Activated naive CD4-positive, alpha-beta T cell treated with anti-CD3 and anti-CD28 coated beads, Interleukin-2, amount 50 U/mL, for 16 hours (primary cell): ENCODE results near the gene ECT2L.
"Not testable (repeated sequence)": the region's sequence is repeated elsewhere in the genome, so short reads cannot be mapped to it uniquely, and the experiment has no call there.

Experiments used
- DNase-seq: peaks from one replicate; pipeline ENCODE4 v3.0.0-alpha.2; 2020

The ECT2L gene

DNA sequence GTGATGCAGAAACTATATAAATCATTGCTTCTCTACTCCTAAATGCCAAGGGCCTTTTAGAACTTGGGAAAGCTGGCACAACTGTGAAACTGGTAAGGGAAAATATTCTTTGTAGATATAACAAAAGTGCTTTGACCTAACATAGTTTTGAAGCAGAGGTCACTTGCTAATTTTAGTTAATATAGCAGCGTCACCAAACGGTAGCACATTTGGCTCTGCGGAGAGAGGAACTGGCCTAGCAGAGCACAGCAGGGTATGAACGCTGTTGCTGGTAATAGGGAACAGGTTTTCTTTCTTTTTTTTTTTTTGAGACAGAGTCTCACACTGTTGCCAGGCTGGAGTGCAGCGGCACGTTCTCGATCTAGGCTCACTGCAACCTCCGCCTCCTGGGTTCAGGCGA lies 67.4 kb downstream of the ECT2L start:
- DNase-seq, result no peak

GRCh38 chr6:138864343-138864890 lies 68.5 kb downstream of the ECT2L start:
- no peak for DNase-seq

- DNase-seq, result no peak
These were observed 69.7 kb downstream of the ECT2L start for GRCh38 chr6:138865480-138866109.

- no peak for DNase-seq
These were observed 72.3 kb downstream of the ECT2L start for GRCh38 chr6:138868181-138868580.

DNA sequence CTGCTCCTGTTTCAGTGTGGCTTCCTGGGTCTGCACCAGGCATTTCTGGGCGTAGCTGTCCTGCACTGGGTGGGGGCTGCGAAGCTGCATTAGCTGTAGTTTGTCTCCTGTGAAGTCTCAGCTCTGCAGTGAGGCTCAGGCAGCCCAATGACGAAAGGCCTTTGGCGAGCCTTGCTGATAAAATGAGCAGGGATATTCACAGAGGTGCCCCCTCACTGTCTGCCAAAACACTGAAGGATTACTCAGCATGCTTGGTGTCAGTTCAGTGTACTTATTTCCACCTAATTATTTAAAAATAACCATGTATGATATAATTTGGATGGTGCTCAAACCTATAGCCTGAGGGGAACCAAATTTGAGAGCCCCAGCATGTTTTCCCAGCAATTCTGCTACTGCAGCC lies 73.5 kb downstream of the ECT2L start:
- DNase-seq, result no peak

DNA sequence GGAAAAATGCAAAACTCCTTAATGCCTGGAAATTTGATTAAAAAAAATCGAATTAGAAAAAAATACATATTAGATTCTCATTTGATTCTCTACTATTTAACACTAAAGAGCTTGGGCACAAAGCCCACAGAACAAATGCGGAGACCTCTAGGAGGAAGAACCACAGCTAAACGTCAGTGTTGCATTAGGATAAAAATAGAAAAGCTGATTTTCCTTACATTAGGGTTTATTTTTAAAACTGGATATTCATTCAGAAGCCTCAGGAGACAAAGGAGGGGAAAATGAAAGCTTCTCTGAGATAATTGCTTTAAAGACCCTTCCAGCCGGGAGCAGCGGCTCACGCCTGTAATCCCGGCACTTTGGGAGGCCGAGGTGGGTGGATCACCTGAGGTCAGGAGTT lies 77.3 kb downstream of the ECT2L start:
- DNase-seq, result no peak

DNA sequence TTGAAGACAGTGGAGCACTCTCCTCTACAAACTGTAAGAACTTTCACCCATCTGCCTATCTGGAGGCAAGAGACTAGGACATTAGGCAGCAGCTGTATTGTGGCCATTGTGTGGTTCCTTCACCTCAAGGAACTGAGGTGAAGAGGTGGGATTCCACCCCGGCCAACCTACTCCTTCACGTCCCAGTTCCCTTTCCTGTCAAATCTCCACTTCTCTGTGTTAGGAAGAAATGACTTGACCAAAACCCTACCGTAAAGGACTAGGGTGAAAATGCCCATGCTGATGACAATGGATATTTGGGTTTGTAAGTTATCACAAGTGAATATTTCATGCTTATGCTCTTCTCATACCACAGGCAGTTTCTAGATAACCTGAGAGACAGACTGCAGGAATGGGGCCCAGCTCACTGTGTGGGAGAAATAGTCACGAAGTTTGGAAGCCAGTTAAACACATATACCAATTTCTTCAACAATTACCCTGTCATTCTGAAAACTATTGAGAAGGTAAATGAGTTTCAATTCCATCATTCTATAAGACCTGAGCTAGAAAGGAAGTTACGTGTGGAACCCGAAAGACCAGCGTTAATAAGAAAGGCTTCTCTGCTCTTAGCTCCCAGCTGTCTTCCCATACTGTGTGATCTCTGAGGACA lies 86.6 kb downstream of the ECT2L start:
- DNase-seq, result no peak

DNA sequence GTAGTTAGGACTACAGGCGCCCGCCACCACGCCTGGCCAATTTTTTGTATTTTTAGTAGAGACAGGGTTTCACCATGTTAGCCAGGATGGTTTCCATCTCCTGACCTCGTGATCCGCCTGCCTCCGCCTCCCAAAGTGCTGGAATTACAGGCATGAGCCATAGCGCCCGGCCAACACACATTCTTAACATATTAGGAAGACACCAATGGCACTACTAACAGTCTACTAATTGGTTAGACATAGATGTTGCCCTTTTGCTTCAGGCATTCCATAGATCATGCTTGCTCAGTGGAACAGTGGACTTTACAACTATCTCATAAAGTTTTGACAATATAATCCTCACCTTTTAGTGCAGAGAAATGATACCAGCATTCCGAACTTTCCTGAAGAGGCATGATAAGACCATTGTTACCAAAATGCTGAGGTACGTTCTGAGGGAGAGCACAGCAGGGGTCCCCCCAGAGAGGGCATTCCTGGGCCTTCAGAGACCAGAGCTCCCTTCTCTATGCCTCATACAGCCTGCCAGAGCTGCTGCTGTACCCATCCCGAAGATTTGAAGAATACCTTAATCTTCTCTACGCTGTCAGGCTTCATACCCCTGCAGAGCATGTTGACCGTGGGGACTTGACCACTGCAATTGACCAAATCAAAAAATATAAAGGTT lies 89.4 kb downstream of the ECT2L start:
- DNase-seq, result no peak

DNA sequence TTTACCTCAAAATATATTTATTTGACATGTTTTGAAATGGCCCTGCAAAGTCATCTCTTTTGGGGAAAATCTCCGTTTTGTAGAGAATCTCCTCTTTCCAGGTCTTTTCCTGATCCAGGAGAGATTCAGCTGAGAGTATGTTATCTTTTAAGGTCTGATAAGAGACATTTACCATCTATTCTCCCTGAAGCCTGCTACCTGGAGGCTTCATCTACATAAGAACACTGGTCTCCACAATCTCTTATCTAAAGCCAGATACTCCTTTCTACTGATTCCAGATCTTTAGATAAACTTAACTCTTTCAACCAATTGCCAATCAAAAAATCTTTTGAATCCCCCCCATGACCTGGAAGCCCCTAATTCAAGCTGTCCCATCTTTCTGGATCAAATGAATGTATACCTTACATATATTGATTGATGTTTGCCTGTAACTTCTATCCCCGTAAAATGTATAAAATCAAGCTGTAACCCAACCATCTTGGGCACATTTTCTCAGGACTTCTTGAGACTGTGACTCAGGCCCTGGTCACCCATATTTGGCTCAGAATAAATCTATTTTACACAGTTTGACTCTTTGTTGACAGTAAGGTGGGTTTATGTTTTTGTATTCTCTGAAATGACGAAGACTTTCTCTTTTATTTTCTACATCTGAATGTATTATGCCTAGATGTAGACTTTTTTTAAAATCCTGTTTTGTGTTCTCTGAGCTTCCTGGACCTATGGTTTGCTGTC lies 95.5 kb downstream of the ECT2L start:
- DNase-seq, result no peak

GRCh38 chr6:138896104-138896756 lies 100.3 kb downstream of the ECT2L start:
- DNase-seq, result no peak

GRCh38 chr6:138897031-138897430 lies 101.1 kb downstream of the ECT2L start:
- no peak for DNase-seq

GRCh38 chr6:138907167-138907566 lies 111.3 kb downstream of the ECT2L start:
- no peak for DNase-seq

DNA sequence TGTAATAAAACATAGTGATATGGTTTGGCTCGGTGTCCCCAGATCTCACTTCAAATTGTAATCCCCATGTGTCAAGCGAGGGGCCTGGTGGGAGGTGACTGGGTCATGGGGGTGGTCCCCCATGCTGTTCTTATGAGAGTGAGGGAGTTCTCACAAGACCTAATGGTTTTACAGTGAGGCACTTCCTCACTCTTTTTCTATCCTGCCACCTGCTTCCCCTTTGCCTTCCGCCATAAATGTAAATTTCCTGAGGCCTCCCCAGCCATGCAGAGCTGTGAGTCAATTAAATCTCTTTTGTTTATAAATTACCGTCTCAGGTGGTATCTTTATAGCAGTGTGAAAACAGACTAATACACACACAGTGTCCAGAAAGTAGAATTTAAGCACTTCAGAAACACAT lies 113.6 kb downstream of the ECT2L start:
- DNase-seq, result no peak

DNA sequence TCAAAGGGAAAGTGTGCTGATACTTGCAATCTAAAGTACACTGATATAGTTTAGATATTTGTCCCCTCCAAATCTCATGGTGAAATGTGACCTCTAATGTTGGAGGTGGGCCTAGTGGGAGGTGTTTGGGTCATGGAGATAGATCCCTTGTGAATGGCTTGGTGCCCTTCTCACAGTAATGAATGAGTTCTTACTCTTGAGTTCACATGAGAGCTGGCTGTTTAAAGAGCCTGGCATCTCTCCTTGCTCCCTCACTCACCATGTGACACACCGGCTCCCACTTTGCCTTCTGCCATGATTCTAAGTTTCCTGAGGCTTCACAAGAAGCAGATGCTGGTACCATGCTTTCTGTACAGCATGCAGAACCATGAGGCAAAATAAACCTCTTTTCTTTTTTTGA lies 114.1 kb downstream of the ECT2L start:
- no peak for DNase-seq

- no peak for DNase-seq
These were observed 116.4 kb downstream of the ECT2L start for GRCh38 chr6:138912308-138912707.

DNA sequence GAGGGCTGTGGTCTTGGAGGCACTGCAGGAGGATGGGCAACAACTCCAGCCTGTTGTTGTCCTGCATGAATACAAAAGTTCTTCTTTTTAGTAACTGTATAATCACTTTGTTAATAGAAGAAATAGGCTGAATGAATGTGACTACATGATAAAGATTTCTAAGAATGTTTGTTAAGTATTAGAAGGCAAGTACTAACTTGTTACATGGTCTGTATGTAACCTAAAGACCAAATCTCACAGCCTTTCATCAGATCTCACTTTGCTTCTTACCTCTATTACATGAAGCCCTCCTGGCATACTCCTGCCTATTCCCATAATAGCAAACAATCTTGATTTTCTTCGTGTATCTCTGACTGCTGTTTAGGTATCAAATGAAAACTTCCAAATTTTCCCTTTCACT lies 118.8 kb downstream of the ECT2L start:
- DNase-seq, result no peak

GRCh38 chr6:138920906-138921305 lies 125.0 kb downstream of the ECT2L start:
- no peak for DNase-seq

- DNase-seq, result no peak
These were observed 127.7 kb downstream of the ECT2L start for GRCh38 chr6:138923561-138923960.

DNA sequence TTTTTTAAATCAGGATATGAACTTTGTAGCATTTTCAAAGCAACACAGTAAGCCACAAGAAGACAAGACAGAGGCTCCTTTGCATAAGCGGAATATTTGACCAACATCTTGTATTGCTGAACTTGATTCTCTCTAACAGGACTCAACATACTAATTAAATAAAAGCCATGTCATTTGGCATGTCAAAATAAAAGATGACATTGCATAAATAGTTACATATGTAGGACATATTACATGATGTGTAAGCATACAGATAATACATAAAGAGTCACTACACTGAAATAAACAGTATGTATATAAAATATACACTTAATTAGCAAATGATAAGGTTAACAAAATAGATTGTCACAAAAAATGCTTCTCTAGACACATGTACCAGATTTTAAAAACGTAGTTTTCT lies 129.9 kb downstream of the ECT2L start:
- no peak for DNase-seq

GRCh38 chr6:138926579-138926978 lies 130.7 kb downstream of the ECT2L start:
- DNase-seq, result no peak

DNA sequence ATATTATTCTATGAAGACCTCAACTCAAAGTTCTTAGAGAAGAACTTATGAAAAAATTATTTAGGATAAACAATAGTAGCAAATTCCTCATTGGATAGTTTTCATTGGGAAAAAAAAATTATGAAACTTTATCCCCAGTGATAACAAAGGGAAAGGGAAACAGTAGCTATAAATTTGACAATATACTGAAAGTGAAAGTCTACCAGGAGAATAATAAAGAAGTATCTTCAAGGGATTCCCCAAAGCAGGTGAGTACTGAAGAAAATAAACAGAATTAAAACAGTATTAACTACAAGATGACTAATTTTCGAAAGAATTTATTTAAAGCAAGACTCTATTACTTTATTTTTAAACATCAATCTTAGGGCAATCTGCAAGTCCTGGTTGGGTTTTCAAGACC lies 135.8 kb downstream of the ECT2L start:
- DNase-seq, result no peak

DNA sequence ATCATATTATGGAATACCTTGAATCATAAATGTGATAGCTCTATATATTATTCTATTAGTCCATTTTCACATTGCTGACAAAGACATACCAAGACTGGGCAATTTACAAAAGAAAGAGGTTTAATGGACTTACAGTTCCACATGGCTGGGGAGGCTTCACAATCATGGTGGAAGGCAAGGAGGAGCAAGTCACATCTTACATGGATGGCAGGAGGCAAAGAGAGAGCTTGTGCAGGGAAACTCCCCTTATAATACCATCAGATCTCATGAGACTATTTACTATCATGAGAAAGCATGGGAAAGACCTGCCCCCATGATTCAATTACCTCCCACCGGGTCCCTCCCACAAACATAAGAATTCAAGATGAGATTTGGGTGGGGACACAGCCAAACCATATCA lies 141.0 kb downstream of the ECT2L start:
- DNase-seq, result not testable (repeated sequence)

DNA sequence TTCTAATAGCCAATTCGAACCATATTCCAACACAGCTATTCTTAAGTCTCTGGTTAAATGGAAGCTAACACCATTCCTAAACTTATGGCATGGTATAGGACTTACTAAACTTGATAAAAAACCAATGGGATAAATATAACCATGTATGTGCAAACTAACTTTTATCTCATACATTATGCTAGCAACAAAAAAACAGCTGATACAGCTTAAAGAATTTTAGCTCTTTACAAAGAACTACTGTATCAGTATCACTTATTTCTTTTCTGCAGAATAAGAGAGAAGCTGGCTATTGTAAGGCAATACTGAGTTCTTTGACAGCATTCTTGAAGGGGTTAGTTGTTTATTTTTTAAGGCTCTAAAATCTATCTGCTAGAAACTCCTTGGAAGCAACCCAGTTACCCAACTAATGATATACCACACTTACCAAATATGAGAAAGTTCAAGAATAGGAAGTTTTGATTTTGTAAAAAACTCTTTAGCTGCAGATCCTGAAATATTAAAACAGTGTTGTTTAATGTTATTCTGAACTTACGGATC lies 147.3 kb downstream of the ECT2L start:
- no peak for DNase-seq
